Stimulated activated CD4-positive, alpha-beta T cell treated with anti-CD3 and anti-CD28 coated beads, Interleukin-12 subunit alpha, Interleukin-12 subunit beta, amount 100 ng/mL, for 48 hours (primary cell): Measurements from ENCODE around the gene KRTAP5-8.
A peak's percentile ranks its signal among the peaks of the same experiment; 100 is the strongest.
"Not testable (repeated sequence)": the region's sequence is repeated elsewhere in the genome, so short reads cannot be mapped to it uniquely, and the experiment has no call there.

Experiments used
- DNase-seq, 3 donors: peaks; one replicate each; pipeline ENCODE4 v3.0.0-alpha.2; 2020; ENCODE audit warnings: low read depth in 2 of 3, low spot score in 1 of 3

The KRTAP5-8 gene, protein sequence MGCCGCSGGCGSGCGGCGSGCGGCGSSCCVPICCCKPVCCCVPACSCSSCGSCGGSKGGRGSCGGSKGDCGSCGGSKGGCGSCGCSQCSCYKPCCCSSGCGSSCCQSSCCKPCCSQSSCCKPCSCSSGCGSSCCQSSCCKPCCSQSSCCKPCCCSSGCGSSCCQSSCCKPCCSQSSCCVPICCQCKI

DNA sequence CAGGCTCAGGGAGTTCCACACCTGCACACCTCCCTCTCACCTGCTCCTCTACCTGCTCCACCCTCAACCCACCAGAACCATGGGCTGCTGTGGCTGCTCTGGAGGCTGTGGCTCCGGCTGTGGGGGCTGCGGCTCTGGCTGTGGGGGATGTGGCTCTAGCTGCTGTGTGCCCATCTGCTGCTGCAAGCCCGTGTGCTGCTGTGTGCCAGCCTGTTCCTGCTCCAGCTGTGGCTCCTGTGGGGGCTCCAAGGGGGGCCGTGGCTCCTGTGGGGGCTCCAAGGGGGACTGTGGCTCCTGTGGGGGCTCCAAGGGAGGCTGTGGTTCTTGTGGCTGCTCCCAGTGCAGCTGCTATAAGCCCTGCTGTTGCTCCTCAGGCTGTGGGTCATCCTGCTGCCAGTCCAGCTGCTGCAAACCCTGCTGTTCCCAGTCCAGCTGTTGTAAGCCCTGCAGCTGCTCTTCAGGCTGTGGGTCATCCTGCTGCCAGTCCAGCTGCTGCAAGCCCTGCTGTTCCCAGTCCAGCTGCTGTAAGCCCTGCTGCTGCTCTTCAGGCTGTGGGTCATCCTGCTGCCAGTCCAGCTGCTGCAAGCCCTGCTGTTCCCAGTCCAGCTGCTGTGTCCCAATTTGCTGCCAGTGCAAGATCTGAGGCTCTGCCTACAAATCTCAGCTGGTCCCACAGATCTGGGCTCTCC is at the start of gene KRTAP5-8:
Gene KRTAP5-8, plus strand, starts transcription at position 49 of the 689 bp plus-strand sequence. Its CDS starts 31 bp downstream, at position 80.
- not testable (repeated sequence) for DNase-seq

DNA sequence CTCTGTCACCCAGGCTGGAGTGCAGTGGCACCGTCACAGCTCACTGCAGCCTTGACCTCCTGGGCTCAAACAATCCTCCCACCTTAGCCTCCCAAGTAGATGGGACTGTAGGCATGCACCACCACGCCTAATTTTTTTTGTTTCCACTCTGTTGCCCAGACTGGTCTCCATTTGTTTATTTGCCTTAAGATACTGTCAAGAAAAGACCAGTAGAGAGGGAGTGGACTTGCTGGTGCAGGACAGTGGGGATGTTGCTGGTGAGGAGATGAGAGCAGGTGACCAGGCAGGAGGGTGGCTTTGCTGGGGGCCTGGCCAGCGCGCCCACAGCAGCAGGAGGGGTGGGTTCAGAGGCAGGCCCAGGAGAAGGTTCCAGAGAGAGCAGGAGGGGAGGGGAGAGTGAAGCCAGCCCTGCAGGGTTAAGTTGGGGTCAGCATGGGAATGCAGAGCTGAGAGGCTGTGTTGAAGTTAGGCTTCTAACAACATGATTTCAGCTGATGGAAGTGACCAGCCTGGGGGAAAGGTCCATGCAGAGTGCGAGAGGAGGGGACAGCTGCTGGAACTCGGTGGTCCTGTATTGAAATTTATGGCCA is 49.0 kb upstream of the KRTAP5-8 start:
- DNase-seq, result no peak

DNA sequence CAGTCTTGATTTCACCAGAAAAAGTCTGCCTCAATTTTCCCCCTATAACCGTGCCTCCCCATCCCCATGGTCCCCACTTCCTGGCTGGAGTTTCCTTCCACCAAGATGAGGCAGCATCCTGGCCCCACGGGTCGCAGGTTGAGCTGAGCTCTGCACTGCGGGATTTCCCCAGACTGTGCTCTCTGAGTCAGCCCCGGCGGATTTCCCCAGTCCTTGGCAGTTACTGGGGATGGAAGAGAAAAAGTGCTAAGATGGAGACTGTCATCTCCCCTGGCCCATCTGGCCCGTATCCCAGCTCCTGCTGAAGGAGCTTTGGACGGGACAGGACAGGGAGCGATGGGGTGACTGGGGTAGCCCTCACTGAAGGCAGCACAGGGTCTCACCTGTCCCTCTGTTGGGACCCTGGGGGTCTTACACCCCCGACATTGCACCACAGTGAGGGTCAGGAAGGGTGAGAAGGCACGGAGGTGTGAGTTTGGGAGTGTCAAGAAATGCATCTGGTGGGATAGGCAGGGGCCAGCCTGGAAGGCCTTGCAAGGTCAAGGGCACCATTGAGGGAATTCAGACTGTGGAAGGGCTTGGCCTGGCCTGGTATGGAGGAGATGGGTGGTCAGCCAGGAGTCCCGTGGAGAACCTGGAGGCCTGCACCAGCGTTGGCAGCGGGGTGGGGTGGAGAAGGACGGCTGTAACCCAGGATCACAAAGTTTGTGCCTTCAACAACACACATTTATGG is 48.3 kb upstream of the KRTAP5-8 start:
- peak; percentile 45 to 67 (median 53) for DNase-seq

DNA sequence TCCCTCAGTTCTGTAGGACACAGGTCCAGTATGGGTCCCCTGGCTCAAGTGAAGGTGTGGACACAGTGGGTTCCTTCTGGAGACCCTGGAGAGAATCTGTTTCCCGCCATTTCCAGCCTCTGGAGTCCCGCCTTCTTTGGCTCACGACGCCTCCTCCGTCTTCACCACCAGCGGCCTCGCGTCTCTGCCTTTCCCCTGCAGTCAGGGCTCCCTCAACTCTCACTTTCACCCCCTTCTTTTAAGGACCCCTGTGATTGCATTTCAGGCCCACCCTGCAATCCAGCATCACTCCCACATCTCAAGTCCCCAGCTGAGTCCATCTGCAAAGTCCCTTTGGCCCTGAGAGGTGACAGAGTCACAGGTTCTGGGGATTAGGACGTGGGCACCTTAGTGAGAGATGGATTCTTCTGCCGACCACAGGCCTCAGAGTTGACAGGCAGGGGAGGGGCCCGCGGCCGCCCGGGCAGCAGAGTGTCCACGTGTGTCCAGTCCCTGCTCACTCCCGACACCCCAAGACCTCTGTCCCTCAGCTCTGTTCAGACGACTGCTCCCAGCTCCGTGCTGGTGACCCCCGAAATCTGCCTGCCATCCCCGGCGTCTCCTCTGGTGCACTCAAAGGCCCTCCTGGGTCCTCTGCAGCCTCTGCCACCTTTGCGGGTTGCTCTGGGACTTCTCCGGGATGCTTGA is 47.6 kb upstream of the KRTAP5-8 start:
- no peak for DNase-seq

DNA sequence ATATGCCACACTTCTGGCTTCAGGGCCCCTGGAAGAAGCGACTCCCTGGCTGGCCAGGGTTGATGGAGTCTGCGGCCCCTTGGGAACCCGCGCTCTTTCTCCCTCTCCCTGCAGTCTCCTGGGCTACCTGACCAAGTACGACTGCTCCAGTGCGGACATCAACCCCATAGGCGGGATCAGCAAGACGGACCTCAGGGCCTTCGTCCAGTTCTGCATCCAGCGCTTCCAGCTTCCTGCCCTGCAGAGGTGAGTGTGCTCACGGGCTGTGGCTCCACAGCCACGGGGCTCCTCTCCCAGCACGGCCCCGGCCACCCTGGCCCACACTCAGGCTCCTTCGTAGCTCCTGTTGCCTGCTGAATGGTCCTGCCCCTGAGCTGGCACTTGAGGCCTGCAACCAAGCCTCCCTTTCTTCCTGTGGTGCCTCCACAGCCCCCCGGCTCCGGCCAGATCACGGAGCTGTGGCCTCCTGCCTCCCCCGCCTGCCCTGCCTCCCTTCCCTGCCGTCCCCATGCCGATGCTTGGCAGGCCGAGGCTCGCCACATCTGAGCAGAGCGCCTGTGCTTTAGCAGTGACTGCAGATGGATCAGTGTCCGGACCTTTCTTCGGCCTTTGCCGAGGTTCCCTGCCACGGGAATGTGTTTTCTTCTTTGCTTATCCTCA is 47.0 kb upstream of the KRTAP5-8 start:
- no peak for DNase-seq

DNA sequence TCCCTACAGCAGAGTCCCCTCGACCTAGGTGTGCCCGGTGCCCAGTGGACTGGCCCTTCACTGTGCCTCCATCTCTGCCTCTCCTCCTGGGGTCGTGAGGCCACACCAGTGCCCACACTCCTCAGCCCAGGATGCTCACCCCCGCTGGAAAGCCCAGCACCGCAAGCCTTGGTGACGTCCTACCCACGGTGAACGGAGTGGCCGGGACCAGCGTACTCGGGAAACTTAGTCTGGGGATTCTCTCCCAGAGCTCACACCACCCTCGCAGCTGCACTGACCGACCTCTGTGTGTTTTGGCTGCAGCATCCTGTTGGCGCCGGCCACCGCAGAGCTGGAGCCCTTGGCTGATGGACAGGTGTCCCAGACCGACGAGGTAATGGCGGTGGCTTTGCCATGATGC is 46.3 kb upstream of the KRTAP5-8 start:
- DNase-seq, result no peak

DNA sequence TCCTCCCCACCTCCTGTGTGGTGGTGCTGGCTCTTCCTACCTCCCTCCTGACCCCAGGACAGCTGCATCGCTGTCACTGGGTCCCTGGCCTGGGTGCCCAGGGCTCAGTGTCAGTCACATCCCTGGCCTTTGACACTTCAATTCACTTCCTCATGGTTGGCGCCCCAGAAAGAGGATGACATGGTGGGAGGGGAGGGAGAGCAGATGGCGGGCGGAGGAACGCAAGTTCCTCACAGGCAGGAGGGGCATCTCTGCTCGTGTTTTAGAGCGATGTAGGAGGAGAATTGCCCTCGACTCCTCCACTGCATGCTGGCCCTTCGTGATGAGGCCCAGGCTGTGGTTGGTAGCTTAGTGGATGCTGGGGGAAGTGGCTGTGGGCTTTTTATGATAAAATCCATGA is 45.9 kb upstream of the KRTAP5-8 start:
- DNase-seq, result no peak

DNA sequence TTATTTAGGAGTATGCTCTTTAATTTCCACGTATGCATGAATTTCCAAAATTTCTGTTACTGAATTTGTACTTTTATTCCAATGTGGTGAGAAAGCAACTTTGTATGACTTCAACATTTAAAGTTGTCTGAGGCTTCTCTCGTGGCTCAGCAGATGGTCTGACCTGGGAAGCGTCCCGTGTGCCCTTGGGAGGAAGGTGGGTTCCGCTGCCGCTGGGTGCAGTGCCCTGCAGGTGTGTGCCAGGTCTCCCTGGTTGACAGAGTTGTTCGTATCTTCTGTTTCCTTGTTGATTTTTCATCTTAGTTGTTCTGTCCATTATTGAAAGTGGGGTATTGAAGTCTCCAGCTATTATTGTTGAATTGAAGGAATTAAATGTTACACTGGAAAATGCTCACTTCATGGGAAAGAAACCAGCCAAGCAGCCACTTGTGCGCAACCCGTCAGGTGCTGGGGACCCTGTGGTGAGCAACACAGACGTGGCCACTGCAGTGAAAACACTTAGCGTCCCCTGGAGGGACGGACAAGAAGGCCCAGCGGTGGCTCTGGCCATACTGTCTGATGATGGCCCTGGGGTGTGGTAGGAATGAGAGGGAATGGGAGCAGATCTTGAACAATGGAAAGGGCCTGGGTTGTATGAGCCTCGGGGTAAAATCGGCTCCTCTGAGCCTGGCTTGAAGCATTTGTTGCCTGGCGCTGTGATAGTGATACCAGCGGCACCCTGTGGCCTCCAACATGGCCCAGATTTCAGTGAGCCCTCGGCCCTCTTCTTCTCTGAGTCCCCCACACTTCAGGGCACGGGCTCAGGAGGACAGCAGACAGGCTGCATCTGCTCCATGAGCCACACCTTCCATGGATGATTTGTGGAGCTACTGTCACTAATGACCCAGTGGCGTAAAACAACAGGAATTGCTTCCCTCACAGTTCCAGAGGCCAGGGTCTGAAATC is 42.3 kb upstream of the KRTAP5-8 start:
- DNase-seq, result no peak

DNA sequence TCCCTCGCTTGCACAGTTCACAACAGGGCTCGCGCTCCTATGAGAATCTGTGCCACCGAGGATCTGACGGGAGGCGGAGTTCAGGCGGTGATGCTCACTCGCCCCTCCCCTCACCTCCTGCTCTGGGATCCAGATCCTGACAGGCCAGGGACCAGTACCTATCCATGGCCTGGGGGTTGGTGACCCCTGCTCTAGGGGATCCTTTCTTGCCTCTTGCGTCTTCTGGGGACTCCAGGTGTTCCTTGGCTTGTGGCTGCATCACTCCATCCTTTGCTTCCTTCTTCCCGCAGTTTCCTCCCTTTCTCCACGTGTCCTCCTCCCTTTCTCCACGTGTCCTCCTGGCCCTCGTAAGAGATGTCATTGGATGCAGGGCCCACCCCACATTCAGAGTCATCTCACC is 41.4 kb upstream of the KRTAP5-8 start:
- DNase-seq, result no peak

DNA sequence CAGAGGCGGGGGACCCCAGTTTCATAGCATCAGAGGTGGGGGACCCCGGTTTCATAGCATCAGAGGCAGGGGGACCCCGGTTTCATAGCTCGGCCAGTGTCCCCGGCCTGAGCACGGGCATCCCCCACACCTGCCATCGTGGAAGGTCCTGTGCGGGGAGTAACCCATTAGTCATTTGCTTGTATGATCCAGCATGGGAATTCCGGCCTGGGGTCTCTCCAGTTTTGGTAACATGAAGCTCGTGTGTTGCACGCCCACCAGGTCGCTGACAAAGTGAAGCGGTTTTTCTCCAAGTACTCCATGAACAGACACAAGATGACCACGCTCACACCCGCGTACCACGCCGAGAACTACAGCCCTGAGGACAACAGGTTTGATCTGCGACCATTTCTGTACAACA is 39.7 kb upstream of the KRTAP5-8 start:
- DNase-seq, result no peak

DNA sequence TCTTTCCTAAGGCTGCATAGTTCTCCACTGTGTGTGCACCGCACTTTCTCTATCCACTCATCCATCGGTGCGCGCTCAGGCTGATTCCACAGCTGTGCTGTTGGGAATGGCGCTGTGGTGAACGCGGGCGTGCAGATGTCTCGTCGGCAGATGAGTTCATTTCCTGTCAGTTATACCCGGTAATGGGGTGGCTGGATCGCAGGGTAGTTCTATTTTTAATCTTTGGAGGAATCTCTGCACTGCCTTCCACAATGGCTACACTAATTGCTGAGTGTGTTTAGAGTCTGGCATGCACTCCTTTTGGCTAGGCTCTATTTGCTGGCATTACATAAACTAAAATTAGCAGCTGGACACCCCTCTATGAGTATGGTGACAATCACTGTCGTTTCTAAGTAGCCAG is 38.7 kb upstream of the KRTAP5-8 start:
- DNase-seq, result no peak

DNA sequence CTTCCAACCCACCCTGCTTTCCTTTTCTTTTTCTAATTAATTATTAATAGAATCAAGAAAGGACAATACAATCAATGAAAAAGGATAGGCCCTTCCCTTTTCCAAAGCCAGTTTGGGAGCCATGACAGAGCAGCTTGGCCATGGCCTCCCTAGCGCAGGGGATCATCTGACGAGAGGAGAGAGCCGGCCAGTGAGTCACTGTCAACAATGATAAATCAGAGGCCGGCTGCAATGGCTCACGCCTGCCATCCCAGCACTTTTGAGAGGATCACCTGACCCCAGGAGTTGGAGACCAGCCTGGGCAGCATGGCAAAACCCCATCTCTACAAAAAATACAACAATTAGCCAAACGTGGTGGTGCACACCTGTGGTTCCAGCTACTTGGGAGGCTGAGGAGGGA is 38.3 kb upstream of the KRTAP5-8 start:
- no peak for DNase-seq

DNA sequence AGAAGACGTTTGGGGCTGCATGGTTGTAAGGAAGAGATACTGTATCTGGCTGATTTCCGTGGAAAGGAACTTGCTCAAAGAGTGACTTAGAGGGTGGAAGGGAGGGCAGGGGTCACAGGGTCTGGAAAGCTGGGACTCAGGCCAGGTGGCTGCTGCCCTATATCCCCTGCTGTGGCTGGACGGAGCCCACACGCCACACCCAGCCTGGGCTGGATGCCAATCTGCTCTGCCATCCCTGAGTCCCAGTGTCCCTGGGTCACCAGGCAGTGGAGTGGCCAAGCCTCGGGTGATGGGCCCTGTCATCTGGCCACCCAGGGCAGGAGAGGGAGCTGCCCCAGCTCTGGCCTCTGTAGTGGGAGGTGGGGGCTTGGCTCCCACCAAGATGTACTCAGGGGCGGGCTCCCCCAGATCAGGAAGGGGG is 37.2 kb upstream of the KRTAP5-8 start:
- no peak for DNase-seq

DNA sequence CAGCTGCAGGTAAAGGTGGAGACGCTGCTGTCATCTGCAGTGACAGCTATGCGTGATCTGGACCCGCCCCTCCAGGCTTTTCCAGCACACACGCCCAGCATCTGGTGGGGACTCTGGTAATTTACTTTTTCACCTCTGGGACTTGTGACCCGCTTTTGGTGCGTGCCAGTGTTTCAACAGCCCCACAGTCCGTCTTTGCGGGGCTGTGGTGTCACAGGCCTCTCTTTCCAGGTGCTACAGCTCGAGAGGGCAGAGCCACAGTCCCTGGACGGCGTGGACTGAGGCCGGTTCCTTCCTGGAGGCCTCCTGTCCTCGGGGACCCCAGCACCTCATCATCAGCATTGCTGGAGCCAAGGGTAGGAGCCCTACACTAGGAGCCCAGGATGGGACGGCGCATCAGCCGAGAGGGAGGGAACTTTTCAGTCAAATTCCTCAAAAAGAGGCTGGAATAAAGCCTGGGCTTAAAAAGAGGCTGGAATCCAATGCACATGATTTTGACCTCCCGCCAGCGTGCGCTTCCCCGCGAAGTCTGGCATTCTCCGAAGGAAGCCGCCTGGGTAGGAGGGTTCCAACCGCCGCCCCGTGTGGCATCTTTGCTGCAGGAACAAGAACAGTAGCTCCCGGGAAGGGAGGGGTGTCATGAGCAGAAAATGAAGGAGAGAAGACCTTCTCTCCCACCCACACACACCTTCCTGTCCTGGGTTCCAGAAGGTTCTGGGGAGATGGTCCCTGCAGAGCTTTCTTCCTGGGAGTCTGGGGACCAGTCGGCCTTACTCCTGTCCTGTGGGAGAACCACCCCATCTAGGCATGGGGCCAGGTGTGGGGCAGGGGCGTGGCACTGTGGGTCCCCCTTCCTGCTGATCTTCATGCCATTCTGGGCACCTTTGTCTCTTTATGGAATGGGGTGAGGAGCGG is 36.5 kb upstream of the KRTAP5-8 start:
- no peak for DNase-seq

DNA sequence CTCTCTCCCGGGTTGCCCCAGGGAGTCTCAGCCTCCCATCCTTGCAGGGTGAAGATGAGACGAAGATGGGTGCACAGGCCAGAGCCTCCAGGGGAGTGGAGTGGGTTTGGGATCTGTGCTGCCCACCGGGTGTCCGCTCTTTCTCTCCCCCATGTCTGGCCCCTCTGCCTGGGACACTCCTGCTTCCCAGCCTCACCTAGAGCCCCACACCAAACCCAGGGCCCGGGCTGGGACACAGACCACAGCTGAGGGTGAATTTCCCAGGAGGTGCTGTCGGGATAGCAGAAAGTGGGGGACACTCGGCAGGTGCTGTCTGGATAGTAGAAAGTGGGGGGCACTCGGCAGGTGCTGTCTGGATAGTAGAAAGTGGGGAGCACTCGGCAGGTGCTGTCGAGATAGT is 35.8 kb upstream of the KRTAP5-8 start:
- DNase-seq, result no peak

DNA sequence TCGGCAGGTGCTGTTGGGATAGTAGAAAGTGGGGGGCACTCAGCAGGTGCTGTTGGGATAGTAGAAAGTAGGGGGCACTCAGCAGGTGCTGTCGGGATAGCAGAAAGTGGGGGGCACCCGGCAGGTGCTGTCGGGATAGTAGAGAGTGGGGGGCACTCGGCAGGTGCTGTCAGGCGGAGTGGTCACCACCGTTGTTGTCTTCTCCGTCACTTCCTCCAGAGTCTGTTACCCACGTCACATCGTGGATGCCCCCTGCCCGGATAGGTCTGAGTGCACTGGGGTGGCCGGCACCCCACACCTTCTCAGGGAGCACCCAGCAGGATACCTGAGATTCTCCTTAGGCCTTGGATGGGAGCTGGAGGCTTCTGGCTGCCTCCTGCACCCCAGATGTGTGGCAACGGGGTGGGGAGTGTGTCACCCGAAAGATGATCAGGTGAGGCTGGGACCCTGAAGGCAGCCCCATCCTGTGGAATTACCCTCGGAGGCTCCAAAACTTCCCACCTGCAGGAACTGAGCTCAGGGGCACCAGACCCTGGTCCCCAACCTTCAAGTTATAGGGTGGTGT is 34.9 kb upstream of the KRTAP5-8 start:
- DNase-seq, result no peak

DNA sequence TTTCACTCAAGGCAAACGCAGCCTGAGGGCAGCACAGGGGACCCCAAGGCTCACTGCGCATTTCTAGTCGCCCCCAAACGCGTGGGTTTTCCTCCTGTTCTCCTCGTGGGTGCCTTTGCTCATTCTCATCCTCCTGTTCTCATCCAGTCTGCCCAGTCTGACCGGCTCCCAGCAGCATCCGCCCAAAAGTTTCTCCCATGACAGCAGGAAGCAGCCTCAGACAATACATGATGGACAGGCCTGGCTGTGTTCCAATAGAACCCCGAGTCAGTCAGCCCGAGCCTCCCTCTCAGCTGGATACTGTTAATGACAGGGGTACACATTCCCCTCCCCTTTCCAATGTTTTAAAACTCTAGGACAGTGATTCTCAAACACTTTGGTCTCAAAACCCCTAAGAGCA is 33.3 kb upstream of the KRTAP5-8 start:
- no peak for DNase-seq

DNA sequence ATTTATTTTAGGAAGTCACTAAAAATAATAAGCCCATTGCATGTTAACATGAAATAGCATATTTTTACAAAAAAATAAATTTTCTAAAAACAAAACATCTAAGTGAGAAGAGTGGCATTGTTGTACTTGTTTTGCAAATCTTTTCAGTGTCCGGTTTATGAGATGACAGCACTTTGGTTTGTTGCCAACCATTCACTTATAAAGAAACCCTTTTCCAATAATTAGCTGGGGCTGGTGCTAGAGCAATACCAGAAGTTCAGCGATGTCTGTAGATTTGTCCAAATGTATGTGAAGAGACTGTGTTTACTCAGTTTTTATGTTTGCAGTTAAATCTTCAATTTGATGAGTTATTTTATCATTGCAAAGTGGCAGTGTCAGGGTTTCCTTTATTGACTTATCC is 32.8 kb upstream of the KRTAP5-8 start:
- DNase-seq, result no peak
